Activated CD8-positive, alpha-beta memory T cell treated with anti-CD3 and anti-CD28 coated beads, Interleukin-2, amount 50 U/mL, for 4 hours (primary cell): ENCODE data around the gene CHRM4.

ENCODE experiments used
- DNase-seq: peaks from one replicate; pipeline ENCODE4 v3.0.0-alpha.2; 2020

CHRM4 gene

DNA sequence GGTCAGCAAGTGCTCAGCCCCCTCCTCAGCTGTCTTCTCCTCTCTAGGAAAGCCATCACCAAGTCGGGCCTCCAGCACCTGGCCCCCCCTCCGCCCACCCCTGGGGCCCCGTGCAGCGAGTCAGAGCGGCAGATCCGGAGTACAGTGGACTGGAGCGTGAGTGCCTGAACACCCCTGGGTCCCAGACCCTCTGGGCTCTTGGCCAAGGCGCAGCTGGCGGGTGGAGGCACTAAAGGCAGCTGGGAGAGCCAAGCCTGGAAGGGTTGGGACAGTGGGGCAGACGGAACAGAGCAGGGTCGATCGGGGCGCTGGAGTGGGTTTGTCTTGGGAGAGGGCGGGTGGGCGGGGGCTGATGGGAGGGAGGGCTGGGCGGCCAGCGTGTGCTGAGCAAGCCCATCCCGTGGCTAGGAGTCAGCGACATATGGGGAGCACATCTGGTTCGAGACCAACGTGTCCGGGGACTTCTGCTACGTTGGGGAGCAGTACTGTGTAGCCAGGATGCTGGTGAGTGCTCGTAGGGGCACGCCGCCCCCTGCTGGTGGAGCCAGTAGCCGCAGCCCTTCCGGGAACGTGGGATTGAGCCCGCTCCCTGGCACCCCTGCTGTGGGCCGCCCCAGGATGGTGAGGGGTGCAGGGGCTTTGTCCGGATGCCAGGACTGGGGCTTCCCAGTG is 24.2 kb downstream of the CHRM4 start:
- peak; percentile 82 for DNase-seq

DNA sequence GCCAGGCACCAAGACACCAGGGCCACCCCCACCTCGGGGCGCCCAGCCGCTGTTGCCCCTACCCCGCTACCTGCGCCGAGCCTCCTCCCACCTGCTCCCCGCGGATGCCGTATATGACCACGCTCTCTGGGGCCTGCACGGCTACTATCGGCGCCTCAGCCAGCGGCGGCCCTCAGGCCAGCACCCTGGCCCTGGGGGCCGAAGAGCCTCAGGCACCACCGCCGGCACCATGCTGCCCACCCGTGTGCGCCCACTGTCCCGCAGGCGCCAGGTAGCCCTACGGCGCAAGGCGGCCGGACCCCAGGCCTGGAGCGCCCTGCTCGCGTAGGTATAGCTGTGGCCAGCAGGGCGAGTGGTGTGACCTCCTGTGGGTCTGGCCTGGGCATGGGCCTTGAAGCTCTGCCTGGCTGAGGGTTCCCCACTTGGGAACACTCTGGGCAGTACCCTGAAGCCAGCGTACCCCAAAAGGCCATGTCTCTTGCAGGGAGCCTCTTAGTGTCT is 24.9 kb downstream of the CHRM4 start:
- no peak for DNase-seq

DNA sequence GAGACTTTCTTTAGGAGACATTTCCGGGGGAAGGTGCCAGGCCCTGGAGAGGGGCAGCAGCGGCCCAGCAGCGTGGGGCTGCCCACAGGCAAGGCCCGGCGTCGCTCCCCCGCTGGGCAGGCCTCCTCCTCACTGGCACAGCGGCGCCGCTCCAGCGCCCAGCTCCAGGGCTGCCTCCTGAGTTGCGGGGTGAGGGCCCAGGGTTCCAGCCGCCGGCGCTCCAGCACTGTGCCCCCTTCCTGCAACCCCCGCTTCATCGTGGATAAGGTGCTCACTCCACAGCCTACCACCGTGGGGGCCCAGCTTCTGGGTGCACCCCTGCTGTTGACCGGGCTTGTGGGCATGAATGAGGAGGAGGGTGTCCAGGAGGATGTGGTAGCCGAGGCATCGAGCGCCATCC is 25.3 kb downstream of the CHRM4 start:
- no peak for DNase-seq

DNA sequence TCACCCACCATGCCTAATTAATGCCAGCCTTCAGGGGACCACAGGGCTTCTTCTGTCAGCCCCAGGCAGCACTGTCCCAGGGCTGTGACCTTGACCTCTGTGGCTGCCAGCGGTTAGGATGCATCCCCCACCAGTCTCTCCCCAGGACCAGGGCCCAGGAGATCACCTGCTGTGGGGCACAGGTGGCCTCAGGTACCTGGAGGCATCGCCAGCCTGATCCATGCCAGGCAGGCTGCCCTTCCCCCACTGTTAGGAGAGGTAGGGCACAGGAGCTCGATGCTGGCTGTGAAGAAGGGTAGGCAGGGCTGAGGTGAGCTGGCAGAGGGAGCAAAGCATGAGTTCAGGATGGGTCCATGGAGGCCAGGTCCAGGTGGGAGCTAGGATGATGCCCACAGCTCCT is 26.8 kb downstream of the CHRM4 start:
- no peak for DNase-seq

DNA sequence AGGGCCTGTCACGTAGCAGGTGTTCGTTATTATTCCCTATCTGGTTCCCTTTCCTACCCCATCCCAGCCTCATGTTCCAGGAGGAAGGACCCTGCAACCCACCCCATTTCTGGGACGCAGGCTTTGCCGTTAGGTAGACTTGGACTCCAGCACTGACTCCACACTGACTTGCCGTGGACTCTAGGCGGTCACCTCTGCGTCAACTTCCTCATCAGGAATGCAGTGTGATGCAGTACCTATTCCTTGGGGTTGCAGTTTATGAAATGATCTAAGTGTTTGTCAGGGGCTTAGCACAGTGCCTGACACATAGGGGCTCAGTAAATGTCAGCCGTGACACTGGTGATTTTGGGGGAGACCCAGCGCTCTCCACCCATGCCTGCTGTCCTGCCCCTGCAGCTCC is 27.5 kb downstream of the CHRM4 start:
- no peak for DNase-seq

DNA sequence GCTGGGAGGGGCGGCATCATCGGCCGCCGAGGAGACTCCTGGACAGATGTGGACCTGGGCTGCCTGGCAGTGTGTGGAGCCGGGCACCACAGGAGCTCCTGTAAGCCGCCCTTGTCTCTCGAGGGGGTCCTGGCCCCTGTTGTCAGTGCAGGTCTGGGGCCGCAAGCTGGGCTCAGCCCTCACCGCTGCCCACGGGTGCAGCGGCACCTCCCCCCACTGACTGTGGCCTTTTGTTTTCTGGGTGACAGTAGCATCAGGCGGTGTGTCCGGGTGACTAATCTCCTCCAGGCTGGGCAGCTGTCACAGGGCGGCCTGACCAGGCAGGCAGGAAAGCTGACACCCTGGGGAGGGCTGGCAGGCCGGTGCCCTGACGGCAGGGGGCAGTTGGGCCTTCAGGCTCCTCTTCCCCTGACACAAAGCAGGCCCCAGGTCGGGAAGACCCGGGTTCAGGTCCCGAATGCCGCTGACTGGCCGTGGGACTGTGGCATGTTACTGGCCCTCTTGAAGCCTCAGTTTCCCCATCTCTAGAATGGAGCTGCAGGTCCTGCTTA is 28.0 kb downstream of the CHRM4 start:
- DNase-seq = no peak

DNA sequence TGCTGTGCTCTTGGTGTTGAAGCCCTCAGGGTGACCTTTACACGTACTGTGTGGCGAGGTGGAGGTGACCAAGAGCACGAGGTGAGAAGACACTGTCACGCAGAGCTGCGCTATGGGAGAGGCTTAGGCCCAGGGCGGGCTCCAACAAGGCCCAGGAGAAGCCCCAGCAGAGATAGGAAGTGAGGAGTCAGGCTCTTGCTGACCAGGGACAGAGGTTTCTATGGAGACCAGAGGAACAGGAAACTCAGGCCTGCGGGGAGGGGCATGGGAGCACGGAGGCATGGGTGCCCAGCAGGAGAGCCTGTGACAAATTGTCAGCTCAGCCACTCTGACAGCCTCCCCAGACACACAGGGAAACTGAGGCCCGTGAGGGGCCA is 28.6 kb downstream of the CHRM4 start:
- DNase-seq = no peak

DNA sequence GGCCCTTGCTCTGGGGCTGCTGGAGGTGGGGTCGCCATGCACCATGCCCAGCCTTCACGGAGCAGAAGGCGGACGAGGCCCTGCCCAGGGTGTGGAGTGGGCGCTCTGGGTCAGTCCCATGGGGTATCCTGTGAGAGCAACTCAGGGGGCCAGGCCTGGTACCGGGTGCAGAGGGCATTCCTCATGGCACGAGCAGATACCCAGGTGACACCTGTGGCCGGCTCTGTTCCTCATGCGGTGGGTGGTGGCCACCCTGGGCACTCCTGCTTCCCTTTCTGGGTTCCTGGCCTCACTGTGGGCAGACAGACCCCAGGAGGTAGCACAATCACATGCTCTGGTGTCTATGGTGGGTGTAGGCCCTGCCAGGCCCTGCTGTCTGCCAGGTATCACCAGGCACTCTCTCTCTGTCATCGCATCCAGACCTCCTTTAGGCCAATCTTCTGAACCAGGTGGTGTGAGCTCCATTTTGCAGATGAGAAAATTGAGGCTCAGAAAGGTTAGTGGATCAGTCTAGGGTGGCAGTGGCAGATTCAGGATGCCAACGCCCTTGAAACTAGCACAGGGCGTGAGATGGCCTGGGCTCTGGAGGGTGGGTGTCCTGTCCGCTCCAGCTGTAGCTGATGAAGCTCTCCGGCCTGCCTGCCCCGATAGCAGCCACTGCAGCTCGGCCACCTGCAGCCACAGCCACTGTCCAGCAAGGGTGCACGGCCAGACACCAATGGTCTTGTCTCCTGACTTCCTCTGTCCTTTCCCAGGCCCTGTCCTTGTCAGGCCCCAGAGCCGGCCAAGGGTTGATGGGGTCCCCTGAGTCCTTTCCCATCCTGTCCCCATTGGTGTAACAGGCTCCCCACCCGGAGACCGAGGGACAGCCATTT is 29.2 kb downstream of the CHRM4 start:
- no peak for DNase-seq

DNA sequence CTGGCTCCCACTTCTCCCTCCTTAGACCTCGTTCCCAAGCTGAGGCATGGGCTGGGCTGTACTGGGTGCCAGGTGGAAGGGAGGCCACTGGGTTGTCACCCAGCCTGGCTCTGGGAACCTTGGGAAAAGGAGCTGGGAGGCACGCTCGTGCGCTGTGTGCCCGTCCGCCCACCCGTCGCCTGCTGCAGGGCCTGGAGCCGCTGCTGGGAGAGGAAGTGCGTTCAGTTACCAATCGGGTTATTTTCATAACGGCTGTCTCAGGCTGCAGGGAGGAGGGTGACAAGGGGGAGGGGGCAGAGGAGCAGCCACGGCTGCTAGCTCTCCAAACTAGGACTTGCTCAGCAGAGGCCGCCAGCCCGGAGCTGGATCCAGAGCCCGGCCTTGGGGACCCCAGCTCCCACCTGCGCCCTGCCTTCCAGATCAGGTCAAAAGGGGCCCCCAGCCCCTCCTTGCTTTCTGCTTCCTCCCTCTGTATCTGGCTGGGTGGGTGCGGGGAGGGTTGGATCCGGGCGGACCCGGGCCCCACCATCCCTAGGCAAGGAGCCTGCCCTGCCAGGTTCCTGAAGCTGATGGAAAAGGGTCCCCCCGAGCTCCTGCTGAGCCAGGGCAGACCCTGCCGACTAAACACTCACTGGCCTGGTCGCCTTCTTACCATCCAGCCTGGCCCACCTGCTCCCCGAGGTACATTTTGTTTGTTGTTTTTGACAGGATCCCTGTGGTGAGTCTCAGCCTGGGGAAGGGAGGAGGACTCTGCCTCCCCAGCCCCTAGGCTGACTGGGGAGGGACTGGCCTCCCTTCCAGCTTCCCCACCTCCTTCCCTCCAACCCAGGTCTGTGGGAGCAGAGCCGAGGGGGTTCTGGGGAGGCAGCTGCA is 30.1 kb downstream of the CHRM4 start:
- DNase-seq = peak; percentile 63

DNA sequence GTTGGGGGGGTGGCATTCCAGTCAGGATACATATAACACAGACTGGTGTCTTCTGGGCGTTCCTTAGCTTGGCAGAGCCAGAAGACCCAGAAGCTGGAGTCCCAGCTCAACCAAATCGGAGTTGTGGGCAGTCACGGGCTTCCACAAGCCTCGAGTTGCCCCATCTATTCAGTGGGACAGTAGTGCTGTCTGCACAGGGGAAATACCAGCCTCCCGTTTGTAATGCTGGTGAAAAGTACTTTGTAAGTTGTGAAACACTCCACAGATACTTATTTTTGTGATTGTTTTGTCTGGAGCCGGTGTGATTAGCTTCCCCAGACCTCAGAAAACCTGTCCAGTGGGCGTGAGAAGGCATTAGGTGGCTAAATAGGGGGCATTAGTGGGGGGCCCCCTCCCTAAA is 30.7 kb downstream of the CHRM4 start:
- no peak for DNase-seq

DNA sequence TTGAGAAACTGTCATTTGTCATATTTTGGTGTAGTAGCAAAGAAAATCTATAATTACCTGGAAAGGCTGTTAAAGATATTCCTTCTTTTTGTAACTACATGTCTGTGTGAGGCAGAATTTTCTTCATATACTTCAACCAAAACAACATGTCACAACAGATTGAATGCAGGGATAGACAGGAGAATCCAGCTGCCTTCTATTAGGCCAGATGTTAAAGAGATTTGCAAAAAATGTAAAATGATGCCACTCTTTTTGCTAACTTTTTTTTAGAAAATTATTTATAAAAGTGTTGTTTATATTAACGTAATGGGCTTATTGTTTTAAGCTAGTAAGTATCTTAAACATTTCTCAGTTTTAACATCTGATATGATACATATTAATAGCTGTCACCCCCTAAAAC is 31.6 kb downstream of the CHRM4 start:
- DNase-seq = no peak

DNA sequence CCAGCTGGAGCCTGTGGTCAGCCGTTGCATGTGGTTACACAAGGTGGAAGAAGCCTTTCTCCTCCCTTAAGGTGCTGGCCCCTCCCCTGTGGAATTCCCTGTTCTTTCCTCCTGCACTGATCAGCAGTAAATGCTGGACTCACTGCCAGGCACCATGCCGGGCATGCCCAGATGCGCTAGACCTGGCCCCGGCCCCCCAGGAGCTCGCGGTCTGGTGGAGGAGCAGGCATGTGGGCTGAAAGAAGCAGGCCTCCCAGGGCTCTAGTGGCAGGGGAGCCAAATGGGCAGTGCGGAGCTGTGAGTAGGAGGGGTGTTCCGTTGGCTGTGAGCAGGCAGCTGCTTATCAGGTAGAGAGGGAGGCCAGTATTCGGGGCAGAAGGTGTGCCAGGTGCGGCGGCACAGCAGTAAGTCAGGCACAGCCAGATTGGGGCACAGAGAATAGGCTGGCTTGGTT is 34.1 kb downstream of the CHRM4 start:
- no peak for DNase-seq

DNA sequence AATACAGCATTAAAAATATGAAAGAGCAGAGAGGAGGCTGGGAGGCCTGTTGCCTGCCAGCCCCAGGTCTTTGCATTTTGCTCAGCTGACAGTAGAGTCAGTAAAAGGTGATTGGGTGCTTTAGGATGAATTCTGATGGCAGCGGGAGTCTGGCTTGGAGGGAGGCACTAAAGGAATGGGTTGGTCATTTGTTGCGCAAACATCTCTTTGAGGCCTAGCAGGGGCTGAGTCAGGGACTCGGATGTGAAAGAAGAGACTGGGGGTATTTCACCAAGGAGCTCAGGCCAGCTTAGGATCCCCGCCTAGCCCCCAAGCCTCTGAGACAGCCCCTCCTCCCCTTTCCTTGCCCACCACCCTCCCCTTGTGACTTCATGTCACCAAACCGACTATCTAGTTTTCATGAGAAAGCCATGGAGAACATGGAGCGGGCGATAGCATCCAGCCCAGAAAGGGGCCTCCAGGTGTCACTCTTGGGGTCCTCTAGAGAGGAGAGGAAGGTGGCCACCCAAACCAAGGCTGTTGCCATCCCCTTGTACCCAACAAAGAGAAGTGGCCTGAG is 34.6 kb downstream of the CHRM4 start:
- DNase-seq = no peak

DNA sequence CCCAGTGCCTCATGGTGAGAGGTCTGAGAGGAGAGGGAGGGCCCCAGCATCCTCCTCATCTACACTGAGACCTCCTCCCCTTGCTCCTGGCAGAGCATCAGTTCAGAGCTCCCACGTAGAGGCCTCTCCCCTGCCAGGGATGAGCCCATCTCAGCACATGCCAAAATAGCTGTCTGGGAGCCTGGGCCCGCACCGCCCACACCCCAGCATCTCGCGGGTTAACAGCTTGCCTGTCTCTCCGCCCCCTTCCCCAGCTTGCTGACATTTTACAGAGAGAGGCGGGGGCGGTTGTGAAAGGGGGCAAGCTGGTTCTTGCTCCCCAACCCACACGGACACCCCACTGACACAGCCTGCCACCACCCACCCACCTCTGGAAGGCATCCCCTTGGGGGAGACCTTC is 37.9 kb downstream of the CHRM4 start:
- peak; percentile 79 for DNase-seq

DNA sequence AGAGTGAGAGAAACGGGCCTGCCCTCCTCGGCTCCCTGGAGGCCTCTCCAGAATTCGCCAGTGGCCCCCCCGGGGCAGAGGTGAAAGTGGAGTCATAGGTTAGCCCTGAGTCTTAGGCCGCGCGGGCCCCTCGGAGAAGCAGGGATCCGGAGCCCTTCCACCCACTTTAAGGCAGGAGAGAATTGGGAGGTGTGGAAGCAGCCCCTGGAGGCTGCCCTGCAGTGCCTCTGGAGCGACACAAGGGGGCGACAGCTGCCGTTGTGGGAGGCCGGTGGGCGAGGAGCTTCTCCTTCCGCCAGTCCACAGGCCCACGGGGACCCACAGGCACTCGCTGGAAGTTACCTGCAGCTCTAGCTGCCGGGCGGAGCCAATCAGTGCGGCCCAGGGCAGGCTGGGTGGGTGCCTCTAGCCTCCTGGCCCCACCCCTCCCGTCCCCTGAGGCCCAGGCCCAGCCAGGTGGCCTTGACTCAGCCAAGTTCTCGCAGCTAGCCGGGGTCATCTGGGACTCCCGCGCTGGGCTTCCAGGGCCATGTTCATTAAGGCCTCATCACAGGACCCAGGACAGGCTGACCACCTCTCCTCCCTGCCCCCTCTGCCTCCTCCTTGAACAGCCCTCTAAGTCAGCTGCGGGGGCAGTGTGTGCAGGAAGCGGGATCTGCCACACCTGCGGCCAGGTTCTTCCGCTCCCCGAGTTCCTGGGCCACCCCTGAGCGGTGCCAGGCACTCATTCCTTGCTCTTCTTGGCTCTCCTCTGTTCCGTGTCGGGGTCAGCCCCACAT is 39.3 kb downstream of the CHRM4 start:
- peak; percentile 78 for DNase-seq

DNA sequence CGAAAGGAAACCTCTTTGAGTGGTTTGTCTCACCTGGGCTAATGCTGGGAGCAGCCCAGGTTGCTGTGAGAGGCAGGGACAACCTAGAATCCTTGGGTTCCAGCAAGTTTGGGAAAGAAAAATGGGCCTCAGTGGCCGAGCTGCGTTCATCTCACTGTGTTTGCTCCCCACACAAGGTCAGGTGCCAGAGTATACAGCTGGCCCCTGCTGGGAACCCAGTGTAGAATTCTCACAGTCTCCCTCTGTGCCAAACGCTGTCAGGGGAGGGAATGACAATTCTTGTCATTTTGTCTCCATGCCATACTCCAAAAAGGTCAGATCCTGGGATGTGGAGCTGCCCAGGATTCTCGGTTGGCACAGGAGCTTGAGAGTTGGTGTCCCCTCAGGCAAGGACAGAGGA is 40.0 kb downstream of the CHRM4 start:
- DNase-seq = no peak

DNA sequence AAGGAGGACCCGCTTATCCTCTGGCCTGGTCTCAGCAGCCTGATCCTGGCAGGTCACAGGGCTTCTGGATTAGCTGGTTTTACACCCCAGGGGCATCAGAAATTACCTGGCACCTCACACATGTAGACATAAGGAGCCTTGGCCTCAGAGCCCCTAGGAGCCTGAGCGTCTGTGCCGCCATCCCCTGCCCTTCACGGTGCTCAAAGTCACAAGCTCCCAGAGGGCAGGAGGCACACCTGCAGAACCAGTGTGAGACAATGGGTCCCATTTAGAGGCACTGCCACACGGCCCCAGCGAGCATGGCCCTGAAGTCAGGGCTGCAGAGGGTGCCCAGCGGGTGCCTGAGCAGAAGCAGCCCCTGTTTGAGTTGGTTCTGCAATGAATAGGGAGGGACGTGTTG is 40.4 kb downstream of the CHRM4 start:
- no peak for DNase-seq

DNA sequence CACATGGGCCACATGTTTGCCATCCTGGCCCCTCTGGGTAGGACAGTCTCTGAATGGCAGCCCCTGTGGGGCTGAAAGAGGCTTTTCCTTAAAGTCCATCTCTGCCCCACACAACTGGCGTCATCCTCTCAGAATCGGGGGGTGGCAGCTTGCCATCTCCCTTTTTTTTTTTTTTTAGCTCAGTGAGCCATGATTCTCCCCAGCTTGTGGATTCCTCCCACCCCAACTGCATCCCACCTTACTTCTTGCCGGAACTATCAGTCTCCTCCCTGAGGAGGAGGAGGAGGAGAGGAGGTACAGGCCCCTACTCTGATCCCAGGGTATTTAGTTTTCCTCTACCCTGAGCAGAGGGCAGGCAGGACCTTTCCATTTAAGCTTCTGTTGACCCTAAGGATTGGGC is 40.9 kb downstream of the CHRM4 start:
- no peak for DNase-seq

DNA sequence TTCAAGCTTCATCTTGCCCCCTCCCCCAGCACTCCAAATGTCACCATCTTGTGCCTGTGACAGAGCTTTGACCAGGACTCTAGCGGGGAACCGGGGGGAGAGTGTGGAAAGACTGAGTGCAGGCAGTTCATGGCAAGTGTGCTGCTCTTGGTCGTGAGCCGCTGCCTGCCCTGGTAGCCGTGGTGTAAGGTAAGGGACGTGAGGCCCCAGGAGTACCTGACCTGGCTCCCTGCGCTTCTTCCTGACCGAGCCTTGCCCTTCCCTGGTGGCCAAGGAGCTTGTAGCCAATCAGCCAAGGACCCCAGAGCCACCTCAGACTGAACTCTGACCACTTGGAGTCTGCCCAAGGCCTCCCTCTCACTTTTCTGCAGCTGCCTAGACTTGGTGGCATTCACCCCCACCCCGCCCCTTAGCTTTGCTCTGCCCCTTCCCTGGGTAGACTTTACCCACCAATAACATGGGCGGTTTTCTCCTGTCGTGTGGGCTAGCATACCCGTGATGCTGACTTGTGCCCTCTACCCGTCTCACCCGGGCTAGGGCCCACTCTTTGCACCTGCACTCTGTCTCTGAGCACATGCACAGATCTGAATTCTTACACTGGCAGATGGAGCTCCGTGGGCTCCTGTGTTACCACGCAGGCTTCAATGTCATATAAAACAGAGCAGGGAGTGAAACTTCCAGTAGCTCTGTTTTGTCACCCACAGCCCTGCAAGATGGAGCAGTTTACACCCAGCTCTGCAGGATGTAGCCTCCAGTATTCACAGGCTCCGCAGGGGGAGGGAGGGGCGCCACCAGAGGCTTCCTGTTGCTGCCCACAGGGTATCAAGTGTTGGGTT is 42.8 kb downstream of the CHRM4 start:
- DNase-seq = peak; percentile 66

DNA sequence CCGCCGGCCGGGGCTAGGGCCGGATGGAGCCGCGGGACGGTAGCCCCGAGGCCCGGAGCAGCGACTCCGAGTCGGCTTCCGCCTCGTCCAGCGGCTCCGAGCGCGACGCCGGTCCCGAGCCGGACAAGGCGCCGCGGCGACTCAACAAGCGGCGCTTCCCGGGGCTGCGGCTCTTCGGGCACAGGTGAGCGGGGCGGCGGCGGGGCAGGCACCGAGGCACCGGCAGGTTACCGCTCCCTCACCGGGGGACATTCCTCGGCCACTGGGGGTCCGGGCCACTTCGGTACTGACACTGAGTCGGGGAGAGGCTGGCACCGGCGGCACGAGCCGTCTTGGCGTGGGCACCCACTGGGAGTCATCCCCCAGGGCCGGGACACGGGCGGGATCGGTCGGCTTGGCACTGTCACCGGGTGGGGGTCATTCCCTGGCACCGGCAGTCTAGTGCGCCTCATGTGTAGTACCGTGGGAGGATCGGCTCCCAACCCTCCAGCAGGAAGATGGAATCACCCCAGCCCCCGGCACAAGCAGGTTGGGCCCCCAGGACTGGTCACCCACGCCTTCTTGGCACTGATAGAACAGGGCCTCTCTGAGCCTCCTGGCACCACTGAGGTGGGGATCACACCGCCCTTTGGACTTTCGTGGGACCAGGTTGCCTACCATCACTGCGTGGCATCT is 43.8 kb downstream of the CHRM4 start:
- DNase-seq = peak; percentile 40
